Endothelial cell of umbilical vein (primary cell): ENCODE results near the gene MIOS. TPM values are rescaled to one million over a fixed set of nuclear protein-coding genes. Genes with fewer than 3 reads are reported as not detected.

Experiments used
- BruUV-seq: library from RNA; stranded (reverse); fragments of 400-500 nt; replicated peaks from 2 replicates; lab custom pipeline; 2021; lab: Mats Ljungman, UMichigan
- CTCF ChIA-PET: fragments of 300-600, 350-600 bp; sonication (Branson Sonifier 250); formaldehyde crosslinking; loops from one replicate; lab custom pipeline; 2021; ENCODE audit warnings: antibody characterized with exemption, inconsistent platforms; lab: Charles Lee
- POLR2A ChIA-PET: fragments of 300-600, 350-600 bp; sonication (Branson Sonifier 250); formaldehyde crosslinking; loops from one replicate; lab custom pipeline; 2021; ENCODE audit warnings: antibody characterized with exemption, inconsistent platforms; lab: Charles Lee
- DNase-seq: peaks from one replicate; pipeline ENCODE4 v3.0.0-alpha.2; 2011; ENCODE audit warnings: low read depth, low spot score
- FAIRE-seq: peaks from 2 replicates; lab custom pipeline; 2011; peaks lifted over from hg19 to GRCh38; lab: Jason Lieb, UNC
- H2AFZ ChIP-seq: 2 replicates; pipeline ENCODE4 v1.6.0; 2012; ENCODE audit warnings: low read depth, low read length, control low read depth, inconsistent platforms
- H3K27ac ChIP-seq: 2 replicates; pipeline ENCODE4 v1.5.1; 2011; ENCODE audit warnings: low read depth, mild to moderate bottlenecking, control low read depth, low read length, moderate library complexity; ENCODE audit not compliant: insufficient read depth
- H3K27me3 ChIP-seq, 2 experiments: 2 replicates each; pipeline versions ENCODE4 v1.6.0 to v1.6.1; 2011; ENCODE audit warnings: low read length in 2 of 2, mixed read lengths in 1 of 2; ENCODE audit not compliant: control insufficient read depth in 2 of 2, insufficient read depth in 2 of 2
- H3K36me3 ChIP-seq, 2 experiments: 2 replicates in 1 of 2; 3 replicates in 1 of 2; pipeline ENCODE4 v1.5.1; 2011; ENCODE audit warnings: low read length in 2 of 2, mild to moderate bottlenecking in 1 of 2, moderate library complexity in 1 of 2; ENCODE audit not compliant: control insufficient read depth in 2 of 2, insufficient read depth in 2 of 2; ENCODE audit errors: extremely low read depth in 1 of 2
- H3K4me1 ChIP-seq: 3 replicates; pipeline ENCODE4 v1.5.1; 2011; ENCODE audit warnings: mild to moderate bottlenecking, low read length; ENCODE audit not compliant: control insufficient read depth, insufficient read depth; ENCODE audit errors: extremely low read depth
- H3K4me2 ChIP-seq: 2 replicates; pipeline ENCODE4 v1.6.1; 2011; ENCODE audit warnings: low read length, control low read depth, mixed read lengths; ENCODE audit not compliant: insufficient read depth
- H3K4me3 ChIP-seq, 3 experiments: fragments of 200-600 bp in 1 of 3; sonication (generic), shearing (Covaris generic) in 1 of 3; replicated peaks in 1 of 3; 2 replicates each; pipeline ENCODE4 v1.5.1; 2011 to 2016; ENCODE audit warnings: control low read depth in 3 of 3, low read length in 3 of 3, mild to moderate bottlenecking in 2 of 3, inconsistent platforms in 1 of 3, low read depth in 1 of 3, moderate library complexity in 1 of 3; ENCODE audit not compliant: insufficient read depth in 1 of 3
- H3K79me2 ChIP-seq: 2 replicates; pipeline ENCODE4 v1.6.0; 2012; ENCODE audit warnings: low read length, inconsistent platforms; ENCODE audit not compliant: control insufficient read depth, insufficient read depth
- H3K9ac ChIP-seq: replicated peaks from 2 replicates; pipeline ENCODE3; 2011; ENCODE audit warnings: low read length, control low read depth; ENCODE audit not compliant: insufficient read depth; ENCODE audit errors: extremely low read depth
- H3K9me1 ChIP-seq: replicated peaks from 3 replicates; pipeline ENCODE4 v1.6.0; 2011; ENCODE audit warnings: mild to moderate bottlenecking, low read length; ENCODE audit not compliant: control insufficient read depth, insufficient read depth; ENCODE audit errors: extremely low read depth
- H3K9me3 ChIP-seq: replicated peaks from 2 replicates; pipeline ENCODE4 v1.5.1; 2012; ENCODE audit warnings: low read length, inconsistent platforms; ENCODE audit not compliant: control insufficient read depth, insufficient read depth
- H4K20me1 ChIP-seq: replicated peaks from 2 replicates; pipeline ENCODE3; 2011; ENCODE audit warnings: mild to moderate bottlenecking, low read length; ENCODE audit not compliant: control insufficient read depth, insufficient read depth; ENCODE audit errors: extremely low read depth
- EZH2 ChIP-seq: IDR thresholded peaks from 2 replicates; pipeline ENCODE4 v1.6.1; 2012; ENCODE audit warnings: borderline replicate concordance, low read depth, mild to moderate bottlenecking, moderate library complexity, low read length, inconsistent platforms; ENCODE audit not compliant: severe bottlenecking
- FOS ChIP-seq: IDR thresholded peaks from 2 replicates; pipeline ENCODE4 v1.6.1; 2011; ENCODE audit warnings: mild to moderate bottlenecking, low read length, moderate library complexity, borderline replicate concordance; ENCODE audit not compliant: insufficient read depth
- GATA2 ChIP-seq: IDR thresholded peaks from 2 replicates; pipeline ENCODE4 v1.7.0; 2011; ENCODE audit warnings: low read depth, mild to moderate bottlenecking, moderate library complexity, mixed read lengths, low read length; ENCODE audit not compliant: insufficient read length, insufficient read depth
- JUN ChIP-seq: IDR thresholded peaks from 2 replicates; pipeline ENCODE4 v1.6.1; 2011; ENCODE audit warnings: borderline replicate concordance, low read depth; ENCODE audit not compliant: insufficient read length, insufficient read depth
- MAX ChIP-seq: IDR thresholded peaks from 2 replicates; pipeline ENCODE4 v1.6.1; 2011; ENCODE audit not compliant: insufficient read depth, insufficient read length
- MYC ChIP-seq: IDR thresholded peaks from one replicate; pipeline ENCODE4 v1.6.1; 2011; ENCODE audit warnings: mild to moderate bottlenecking, low read depth, low read length
- POLR2A ChIP-seq: IDR thresholded peaks from 2 replicates; pipeline ENCODE4 v1.6.1; 2012; ENCODE audit warnings: low read depth, mild to moderate bottlenecking, control low read depth, low read length
- POLR2AphosphoS5 ChIP-seq: IDR thresholded peaks from 2 replicates; pipeline ENCODE4 v1.6.1; 2012; ENCODE audit warnings: low read depth, mild to moderate bottlenecking, control low read depth, low read length, moderate library complexity; ENCODE audit not compliant: insufficient read depth
- dilution Hi-C: fragments of 300-500 bp; cut with MboI; formaldehyde crosslinking; loops from one replicate; pipeline ENCODE4 v1.15.0; 2019; ENCODE audit warnings: low sequenced_read_pairs; ENCODE audit not compliant: extremely low pct_ligation_motif_present
- intact Hi-C: fragments of 100-400 bp; cut with micrococcal nuclease; formaldehyde crosslinking; loops from one replicate; pipeline ENCODE4 v1.10.0; 2022
- polyA plus RNA-seq, 4 experiments: library from polyadenylated mRNA; depleted of rRNA in 3 of 4; stranded (reverse) in 3 of 4; unstranded in 1 of 4; fragments of >200 nt; gene quantifications; 2 replicates each; pipeline versions ENCODE4 v1.2.1 to v1.2.3, GENCODE V29; 2011 to 2012; ENCODE audit warnings: missing spikeins in 1 of 4
- total RNA-seq: library from RNA; stranded (reverse); gene quantifications from 2 replicates; pipeline ENCODE4 v1.2.3, GENCODE V29; 2021
- TF ChIP-seq, protein P1 (sequence below), 2 donors: IDR thresholded peaks; 1 replicate in 1 of 2; 2 replicates in 1 of 2; pipeline ENCODE4 v1.5.1; 2011; ENCODE audit warnings: low read length in 2 of 2, mild to moderate bottlenecking in 2 of 2, moderate library complexity in 2 of 2, control low read depth in 1 of 2, inconsistent platforms in 1 of 2, low read depth in 1 of 2; ENCODE audit not compliant: insufficient read depth in 1 of 2; ENCODE audit errors: extremely low read depth in 1 of 2

The MIOS gene
- total and polyA plus RNA-seq, 2 donors (not counting 3 experiments of a cell fraction or from before 2014, with no cell fraction given) = 8.5 to 16.8 TPM

GRCh38 chr7:7582596-7582995 is 15.9 kb downstream of the MIOS start:
- Histone ChIP-seq H3K36me3 (no peaks in the 10 kb centered on the region), H3K9me1 (no peaks in the 10 kb centered on the region), H2AFZ (no peak overlapping the region), H3K27me3 (no peaks in the 10 kb centered on the region), H3K27ac (no peak overlapping the region), H3K79me2 (no peaks in the 10 kb centered on the region), H3K4me1 (peaks cover 4% of the 10 kb centered on the region), H3K9ac (no peak overlapping the region), H3K4me2 (no peak overlapping the region), H3K9me3 (no peaks in the 10 kb centered on the region), H3K4me3 (no peak overlapping the region), H4K20me1 (no peaks in the 10 kb centered on the region)
- TF ChIP-seq EZH2 (no peak), MAX (no peak), POLR2A (no peak), GATA2 (no peak), JUN (no peak), MYC (no peak), FOS (no peak), POLR2AphosphoS5 (no peak)
- TF ChIP-seq, protein P1, sequence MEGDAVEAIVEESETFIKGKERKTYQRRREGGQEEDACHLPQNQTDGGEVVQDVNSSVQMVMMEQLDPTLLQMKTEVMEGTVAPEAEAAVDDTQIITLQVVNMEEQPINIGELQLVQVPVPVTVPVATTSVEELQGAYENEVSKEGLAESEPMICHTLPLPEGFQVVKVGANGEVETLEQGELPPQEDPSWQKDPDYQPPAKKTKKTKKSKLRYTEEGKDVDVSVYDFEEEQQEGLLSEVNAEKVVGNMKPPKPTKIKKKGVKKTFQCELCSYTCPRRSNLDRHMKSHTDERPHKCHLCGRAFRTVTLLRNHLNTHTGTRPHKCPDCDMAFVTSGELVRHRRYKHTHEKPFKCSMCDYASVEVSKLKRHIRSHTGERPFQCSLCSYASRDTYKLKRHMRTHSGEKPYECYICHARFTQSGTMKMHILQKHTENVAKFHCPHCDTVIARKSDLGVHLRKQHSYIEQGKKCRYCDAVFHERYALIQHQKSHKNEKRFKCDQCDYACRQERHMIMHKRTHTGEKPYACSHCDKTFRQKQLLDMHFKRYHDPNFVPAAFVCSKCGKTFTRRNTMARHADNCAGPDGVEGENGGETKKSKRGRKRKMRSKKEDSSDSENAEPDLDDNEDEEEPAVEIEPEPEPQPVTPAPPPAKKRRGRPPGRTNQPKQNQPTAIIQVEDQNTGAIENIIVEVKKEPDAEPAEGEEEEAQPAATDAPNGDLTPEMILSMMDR (IDR thresholded peaks at IDR 0.05; ENCODE audit: extremely low read depth in 1 of 2, insufficient read depth in 1 of 2, low read depth in 1 of 2, low read length in 2 of 2) = no peak
- FAIRE-seq = no peak
- intact Hi-C loops (no loop called here), dilution Hi-C loops (no loop called here)
- DNase-seq = peak; percentile 46
- ChIA-PET CTCF (interaction anchor here (1.0 to 1.4 kb wide), 3 partner anchors 11 to 713 kb away, joined by 3 to 5 read pairs (median 4); no protein-coding TSS in a partner anchor), POLR2A (no interaction called here)
- BruUV-seq = no TSS peak
